LNCAP (cell line): ENCODE results near the gene SPTBN5.

Experiments used
- CTCF ChIP-seq: fragments of 450-650 bp; IDR thresholded peaks from 2 replicates; pipeline ENCODE4 v1.5.1; 2017; ENCODE audit warnings: mild to moderate bottlenecking

SPTBN5 gene

GRCh38 chr15:41843571-41843970 lies 50.3 kb downstream of the SPTBN5 start:
- no peak for TF ChIP-seq CTCF

DNA sequence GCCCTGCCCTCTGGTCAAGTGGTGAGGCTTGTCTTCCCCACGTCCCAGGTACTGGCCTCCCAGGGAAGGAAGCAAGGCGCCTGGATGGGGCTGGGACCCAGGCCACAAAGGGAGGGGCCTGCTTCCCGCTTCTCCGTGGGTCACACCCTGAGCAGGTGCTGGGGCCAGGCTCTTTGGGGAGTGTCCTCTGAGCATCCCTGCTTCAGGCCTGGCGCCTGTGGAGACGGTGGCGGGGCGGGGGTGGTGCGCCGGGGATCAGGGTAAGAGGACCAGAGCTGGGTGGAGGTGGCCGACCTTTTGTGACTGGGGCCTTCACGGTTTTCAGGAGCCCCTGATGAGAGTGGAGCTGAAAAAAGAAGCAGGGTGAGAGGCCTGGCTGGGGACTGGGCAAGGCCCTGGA lies 51.6 kb downstream of the SPTBN5 start:
- TF ChIP-seq CTCF = no peak

DNA sequence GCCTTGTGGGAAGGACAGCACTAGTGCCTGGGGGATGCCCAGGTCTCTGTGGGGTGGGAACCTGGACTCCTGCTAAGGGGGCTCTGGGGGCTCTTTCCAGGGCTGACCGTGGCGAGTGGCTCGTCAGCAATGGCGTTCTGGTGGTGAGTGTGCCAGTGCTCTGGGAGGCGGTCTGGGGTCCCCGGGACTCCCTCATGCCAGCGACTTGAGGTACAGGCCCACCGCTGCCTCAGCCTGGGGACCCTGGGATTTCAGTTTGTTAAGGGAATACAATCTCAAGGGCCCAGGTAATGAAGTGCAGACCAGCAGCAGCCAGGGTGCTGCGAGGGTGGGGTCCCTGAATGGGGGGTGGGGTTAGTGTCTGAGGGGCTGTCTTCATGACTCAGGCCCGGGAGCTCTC lies 52.7 kb downstream of the SPTBN5 start:
- no peak for TF ChIP-seq CTCF

DNA sequence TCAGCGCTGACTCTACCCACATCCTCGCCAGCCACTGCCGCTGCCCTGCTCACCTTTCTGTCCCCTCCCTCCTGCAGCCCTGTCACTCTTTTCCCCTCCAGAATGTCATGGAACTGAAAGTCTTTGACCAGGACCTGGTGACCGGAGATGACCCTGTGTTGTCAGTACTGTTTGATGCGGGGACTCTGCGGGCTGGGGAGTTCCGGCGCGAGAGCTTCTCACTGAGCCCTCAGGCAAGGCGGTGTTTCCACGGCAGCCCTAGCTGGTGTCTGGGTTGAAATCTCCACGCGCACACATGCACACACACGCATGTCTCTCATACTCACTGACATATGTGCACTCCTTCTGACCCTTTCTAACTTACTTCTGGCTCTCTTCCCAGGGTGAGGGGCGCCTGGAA lies 53.2 kb downstream of the SPTBN5 start:
- TF ChIP-seq CTCF = no peak

- TF ChIP-seq CTCF = no peak
These were observed 53.9 kb downstream of the SPTBN5 start for GRCh38 chr15:41839781-41840491.

GRCh38 chr15:41838400-41838897 lies 55.4 kb downstream of the SPTBN5 start, which contains the start of gene PLA2G4B:
TSS of gene PLA2G4B (plus strand) at chr15:41838847. CDS start at chr15:41838914, 67 bp downstream.
- TF ChIP-seq CTCF = no peak

- no peak for TF ChIP-seq CTCF
These were observed 57.0 kb downstream of the SPTBN5 start for GRCh38 chr15:41836713-41837454.
